ENCODE data around the gene HSPB9. TPM values are rescaled to one million over a fixed set of nuclear protein-coding genes. Genes with fewer than 3 reads are reported as not detected.

The HSPB9 gene
- total RNA-seq, 1 donor: not detected

GRCh38 chr17:42163696-42164407, 41.2 kb downstream of the HSPB9 start:
- no peak overlapping the region for H3K4me3 ChIP-seq (ENCODE audit: low read depth, low read length)
- no peak for TF ChIP-seq CTCF (IDR thresholded peaks at IDR 0.05; ENCODE audit: insufficient read depth, low read depth, low read length)
- DNase-seq (ENCODE audit: low read depth): no peak

GRCh38 chr17:42165751-42166150, 43.1 kb downstream of the HSPB9 start:
- H3K4me3 ChIP-seq (ENCODE audit: low read depth, low read length): no peak overlapping the region
- DNase-seq (ENCODE audit: low read depth): no peak
- TF ChIP-seq CTCF (IDR thresholded peaks at IDR 0.05; ENCODE audit: insufficient read depth, low read depth, low read length): no peak

GRCh38 chr17:42166196-42166763, 43.7 kb downstream of the HSPB9 start:
- no peak overlapping the region for H3K4me3 ChIP-seq (ENCODE audit: low read depth, low read length)
- no peak for TF ChIP-seq CTCF (IDR thresholded peaks at IDR 0.05; ENCODE audit: insufficient read depth, low read depth, low read length)
- DNase-seq (ENCODE audit: low read depth): no peak

- H3K4me3 ChIP-seq (ENCODE audit: low read depth, low read length): no peak overlapping the region
- DNase-seq (ENCODE audit: low read depth): no peak
- TF ChIP-seq CTCF (IDR thresholded peaks at IDR 0.05; ENCODE audit: insufficient read depth, low read depth, low read length): no peak
Observed at GRCh38 chr17:42167807-42168206, 45.2 kb downstream of the HSPB9 start.

- no peak for TF ChIP-seq CTCF (IDR thresholded peaks at IDR 0.05; ENCODE audit: insufficient read depth, low read depth, low read length)
- no peak for DNase-seq (ENCODE audit: low read depth)
Observed at GRCh38 chr17:42169351-42169750, 46.7 kb downstream of the HSPB9 start.

GRCh38 chr17:42171831-42172230, 49.2 kb downstream of the HSPB9 start:
- no peak for DNase-seq (ENCODE audit: low read depth)
- no peak overlapping the region for H3K4me3 ChIP-seq (ENCODE audit: low read depth, low read length)
- no peak for TF ChIP-seq CTCF (IDR thresholded peaks at IDR 0.05; ENCODE audit: insufficient read depth, low read depth, low read length)

More at GRCh38 chr17:42169351-42169750, 46.7 kb downstream of the HSPB9 start:
- no peak overlapping the region for H3K4me3 ChIP-seq (ENCODE audit: low read depth, low read length)

Other genes starting within 250 kb of the HSPB9 start
- gene ACLY, start 203.9 kb upstream of the HSPB9 start, total RNA-seq: 400 and 446 TPM in 2 replicates
- 0.43 and 0.64 TPM in 2 replicates for gene ODAD4, start 192.2 kb upstream of the HSPB9 start, total RNA-seq
- 94.6 and 98.6 TPM in 2 replicates for gene CNP, start 156.0 kb upstream of the HSPB9 start, total RNA-seq
- 63.8 and 80.7 TPM in 2 replicates for gene DNAJC7, start 105.4 kb upstream of the HSPB9 start, total RNA-seq
- 34.5 and 35.8 TPM in 2 replicates for gene NKIRAS2, start 102.7 kb upstream of the HSPB9 start, total RNA-seq
- under 0.01 and 0.32 TPM in 2 replicates for gene C17orf113, start 72.2 kb upstream of the HSPB9 start, total RNA-seq
- gene ZNF385C, start 24.3 kb upstream of the HSPB9 start, total RNA-seq: not detected in 2 replicates
- gene DHX58, start 10.1 kb upstream of the HSPB9 start, total RNA-seq: 9.0 and 12.1 TPM in 2 replicates
- 10.6 and 13.0 TPM in 2 replicates for gene KAT2A, start 1.4 kb upstream of the HSPB9 start, total RNA-seq
- gene RAB5C, start 32.2 kb downstream of the HSPB9 start, total RNA-seq: 68.0 and 83.3 TPM in 2 replicates
- gene KCNH4, start 58.3 kb downstream of the HSPB9 start, total RNA-seq: under 0.01 TPM in 1 of 2 replicates, not detected in the other
- not detected in 2 replicates for gene HCRT, start 62.6 kb downstream of the HSPB9 start, total RNA-seq
- 14.7 and 20.0 TPM in 2 replicates for gene GHDC, start 71.7 kb downstream of the HSPB9 start, total RNA-seq
- gene STAT5B, start 153.6 kb downstream of the HSPB9 start, total RNA-seq: 33.5 and 38.4 TPM in 2 replicates
- gene STAT5A, start 165.7 kb downstream of the HSPB9 start, total RNA-seq: 13.8 and 16.1 TPM in 2 replicates

Measured in fibroblast of villous mesenchyme (primary cell).